ENCODE measurements around the gene ATP5F1D. TPM values are rescaled to one million over a fixed set of nuclear protein-coding genes. Genes with fewer than 3 reads are reported as not detected.

Gene ATP5F1D
- total RNA-seq, 1 experiment from 2014 or later, result 102 TPM

DNA sequence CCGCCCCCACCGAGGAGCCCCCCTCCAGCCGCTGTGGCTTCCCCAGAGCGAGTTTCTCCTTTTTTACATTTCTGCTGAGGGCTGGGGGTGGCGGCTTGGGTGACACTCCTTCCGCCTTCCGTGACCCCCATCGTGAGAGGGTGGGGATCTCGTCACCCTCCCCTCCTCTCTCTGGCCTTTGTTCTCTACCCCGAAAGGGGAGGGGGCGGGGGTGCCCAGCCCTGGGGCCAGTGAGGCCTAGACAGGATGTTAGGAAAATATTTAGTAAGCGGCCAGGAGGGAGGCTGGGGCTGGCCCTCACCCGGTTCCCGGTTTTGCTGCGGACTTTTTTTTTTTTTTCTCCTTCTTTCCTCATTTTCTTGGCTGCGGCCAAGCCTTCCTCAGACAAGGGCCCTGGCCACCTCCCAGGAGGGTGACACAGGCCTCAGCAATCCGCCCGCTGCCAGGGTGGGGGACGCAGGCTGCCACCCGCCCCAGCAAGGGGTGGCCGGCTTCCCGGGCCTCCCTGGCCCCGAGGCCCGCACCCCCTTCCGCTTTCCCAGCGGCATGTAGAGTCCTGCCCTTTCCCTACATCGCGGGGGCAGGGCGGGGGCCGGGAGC lies 10.8 kb downstream of the ATP5F1D start:
- DNase-seq (peak; percentile 81), ATAC-seq (peak; percentile 12)
- H3K27ac ChIP-seq (ENCODE audit: low read length), result peak overlapping the region; percentile 94
- peaks cover 56% of the 10 kb centered on the region for H3K79me2 ChIP-seq (ENCODE audit: low read length)
- H2AFZ ChIP-seq (ENCODE audit: low read length), result no peak overlapping the region
- no peaks in the 10 kb centered on the region for H3K9me2 ChIP-seq (replicated peaks; ENCODE audit: low read length)
- H3K4me1 ChIP-seq (ENCODE audit: insufficient read depth, low read length), result peaks cover 22% of the 10 kb centered on the region
- peak overlapping the region; percentile 97 for H3K4me2 ChIP-seq (ENCODE audit: low read length)
- peak overlapping the region; percentile 86 for H3K9ac ChIP-seq (ENCODE audit: low read length)
- peaks cover 8% of the 10 kb centered on the region for H4K20me1 ChIP-seq (ENCODE audit: low read length)
- H3K36me3 ChIP-seq (ENCODE audit: low read depth, low read length), result peaks cover 45% of the 10 kb centered on the region
- H3K9me3 ChIP-seq (ENCODE audit: low read length), result no peaks in the 10 kb centered on the region
- ChIA-PET CTCF (interaction anchor here (1.0 to 1.7 kb wide), 2 partner anchors 12 to 14 kb away, joined by 3 to 13 read pairs; no protein-coding TSS in a partner anchor), POLR2A (ENCODE audit: unreplicated experiment) (interaction anchor here (1.9 kb wide), 1 partner anchor 17 kb away, joined by 29 read pairs; the partner anchor contains the start of gene CIRBP)
- H3K4me3 ChIP-seq (ENCODE audit: low read length), result peak overlapping the region; percentile 86
- H3K27me3 ChIP-seq (ENCODE audit: low read length), result no peaks in the 10 kb centered on the region
- intact Hi-C loops (cut with micrococcal nuclease), result loop anchor here (1.0 kb wide), 1 partner anchor 17 kb away; the partner anchor contains the start of gene CIRBP
- no peaks in the 10 kb centered on the region for H3F3A ChIP-seq (ENCODE audit: low read length, unreplicated experiment)
- no TSS peak for BruUV-seq (replicated peaks)
- TF ChIP-seq, protein P1, sequence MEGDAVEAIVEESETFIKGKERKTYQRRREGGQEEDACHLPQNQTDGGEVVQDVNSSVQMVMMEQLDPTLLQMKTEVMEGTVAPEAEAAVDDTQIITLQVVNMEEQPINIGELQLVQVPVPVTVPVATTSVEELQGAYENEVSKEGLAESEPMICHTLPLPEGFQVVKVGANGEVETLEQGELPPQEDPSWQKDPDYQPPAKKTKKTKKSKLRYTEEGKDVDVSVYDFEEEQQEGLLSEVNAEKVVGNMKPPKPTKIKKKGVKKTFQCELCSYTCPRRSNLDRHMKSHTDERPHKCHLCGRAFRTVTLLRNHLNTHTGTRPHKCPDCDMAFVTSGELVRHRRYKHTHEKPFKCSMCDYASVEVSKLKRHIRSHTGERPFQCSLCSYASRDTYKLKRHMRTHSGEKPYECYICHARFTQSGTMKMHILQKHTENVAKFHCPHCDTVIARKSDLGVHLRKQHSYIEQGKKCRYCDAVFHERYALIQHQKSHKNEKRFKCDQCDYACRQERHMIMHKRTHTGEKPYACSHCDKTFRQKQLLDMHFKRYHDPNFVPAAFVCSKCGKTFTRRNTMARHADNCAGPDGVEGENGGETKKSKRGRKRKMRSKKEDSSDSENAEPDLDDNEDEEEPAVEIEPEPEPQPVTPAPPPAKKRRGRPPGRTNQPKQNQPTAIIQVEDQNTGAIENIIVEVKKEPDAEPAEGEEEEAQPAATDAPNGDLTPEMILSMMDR (conservative IDR thresholded peaks at IDR 0.05; ENCODE audit: low read depth, low read length), result no peak
- TF ChIP-seq EZH2 (IDR thresholded peaks at IDR 0.05; ENCODE audit: low read length, unreplicated experiment), result no peak
- no peak for TF ChIP-seq EZH2phosphoT487 (IDR thresholded peaks at IDR 0.05; ENCODE audit: borderline replicate concordance, low read length)

DNA sequence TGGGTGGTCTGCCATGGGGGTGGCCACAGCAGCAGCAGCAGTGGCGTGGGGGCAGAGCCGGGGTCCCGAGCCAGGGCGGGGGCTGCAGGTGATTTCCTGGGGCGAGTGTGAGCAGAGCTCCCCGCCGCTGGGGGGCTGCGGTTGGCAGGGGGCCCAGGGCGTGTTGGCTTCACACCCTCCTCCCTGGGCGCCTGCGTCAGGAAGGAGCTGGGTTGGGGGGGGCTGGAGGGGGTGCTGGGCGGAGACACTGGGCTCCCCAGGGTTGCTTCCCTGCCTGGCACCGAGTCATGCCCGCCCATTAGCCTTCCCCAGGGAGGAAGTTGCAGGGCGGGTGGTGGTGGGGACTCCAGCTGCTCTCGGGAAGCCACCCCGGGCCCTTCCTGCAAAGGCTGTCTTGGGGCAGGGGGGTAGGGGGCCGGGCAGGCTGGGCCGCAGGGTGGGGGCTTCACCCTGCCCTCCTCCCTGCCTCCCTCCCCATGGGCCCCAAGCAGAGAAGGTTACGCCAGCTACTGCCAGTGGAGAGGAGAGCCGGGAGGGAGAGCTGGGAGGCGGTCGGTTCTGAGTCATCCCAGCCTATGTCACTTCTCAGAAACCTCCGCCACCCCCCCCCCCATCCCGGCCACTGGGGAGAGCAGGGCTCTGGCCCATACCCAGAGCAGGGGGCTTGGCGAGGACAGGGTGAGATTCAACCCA lies 11.4 kb downstream of the ATP5F1D start:
- peaks cover 56% of the 10 kb centered on the region for H3K79me2 ChIP-seq (ENCODE audit: low read length)
- CTCF ChIA-PET, result interaction anchor here (0.6 to 1.7 kb wide), 3 partner anchors 11 to 16 kb away, joined by 3 to 13 read pairs (median 4); partner anchors contain the start of gene CIRBP
- H3K9me3 ChIP-seq (ENCODE audit: low read length), result no peaks in the 10 kb centered on the region
- H3K4me3 ChIP-seq (ENCODE audit: low read length), result peak overlapping the region; percentile 86
- DNase-seq, result peak; percentile 79
- H2AFZ ChIP-seq (ENCODE audit: low read length), result no peak overlapping the region
- peak; percentile 23 for ATAC-seq
- peaks cover under 1% of the 10 kb centered on the region for H3F3A ChIP-seq (ENCODE audit: low read length, unreplicated experiment)
- peaks cover 15% of the 10 kb centered on the region for H3K4me1 ChIP-seq (ENCODE audit: insufficient read depth, low read length)
- TF ChIP-seq EZH2 (IDR thresholded peaks at IDR 0.05; ENCODE audit: low read length, unreplicated experiment) (no peak), EZH2phosphoT487 (IDR thresholded peaks at IDR 0.05; ENCODE audit: borderline replicate concordance, low read length) (no peak)
- TF ChIP-seq, protein P1 (conservative IDR thresholded peaks at IDR 0.05; ENCODE audit: low read depth, low read length), result no peak
- POLR2A ChIA-PET (ENCODE audit: unreplicated experiment), result interaction anchor here (0.5 to 1.9 kb wide), 3 partner anchors 11 to 806 kb away, joined by 4 to 29 read pairs (median 14); partner anchors contain the start of gene CIRBP
- H4K20me1 ChIP-seq (ENCODE audit: low read length), result peaks cover 8% of the 10 kb centered on the region
- H3K27me3 ChIP-seq (ENCODE audit: low read length), result no peaks in the 10 kb centered on the region
- H3K9me2 ChIP-seq (replicated peaks; ENCODE audit: low read length), result no peaks in the 10 kb centered on the region
- intact Hi-C loops (cut with micrococcal nuclease), result loop anchor here (1.0 kb wide), 1 partner anchor 16 kb away; the partner anchor contains the start of gene CIRBP
- BruUV-seq (replicated peaks), result no TSS peak
- peaks cover 45% of the 10 kb centered on the region for H3K36me3 ChIP-seq (ENCODE audit: low read depth, low read length)
- peak overlapping the region; percentile 97 for H3K4me2 ChIP-seq (ENCODE audit: low read length)
- H3K9ac ChIP-seq (ENCODE audit: low read length), result peak overlapping the region; percentile 86
- H3K27ac ChIP-seq (ENCODE audit: low read length), result peak overlapping the region; percentile 94

Data from PC-3 (cell line).